K562 (cell line): ENCODE data around the gene CALCA. TPM values are rescaled to one million over a fixed set of nuclear protein-coding genes. Genes with fewer than 3 reads are reported as not detected.

ENCODE experiments used
- ATAC-seq: fragments of 200-7000 bp; cut with Tn5 transposase; 3 replicates; pipeline ENCODE4 v1.9.1; 2020; ENCODE audit warnings: moderate library complexity
- BruUV-seq: library from RNA; stranded (reverse); fragments of 400-500 nt; replicated peaks from 2 replicates; lab custom pipeline; 2021; lab: Mats Ljungman, UMichigan
- CTCF ChIA-PET: fragments of 300-600 bp; formaldehyde crosslinking; extraction: SDS; loops from one replicate; lab custom pipeline; 2021; ENCODE audit warnings: low intra/inter-chr PET ratio; lab: Yijun Ruan, JAX
- POLR2A ChIA-PET: fragments of 300-600, 350-650 bp; sonication (Branson Sonifier 250); formaldehyde crosslinking; extraction: SDS; loops from one replicate; lab custom pipeline; 2021; ENCODE audit warnings: antibody characterized with exemption, inconsistent platforms; lab: Yijun Ruan, JAX
- DNase-seq, 4 experiments: peaks; one replicate each; pipeline versions ENCODE4 v3.0.0 to v3.0.0-alpha.2; 2011 to 2018; ENCODE audit warnings: low spot score in 3 of 4, mixed read lengths in 3 of 4; ENCODE audit errors: extremely low read depth in 1 of 4
- FAIRE-seq: peaks from 2 replicates; lab custom pipeline; 2011; peaks lifted over from hg19 to GRCh38; lab: Jason Lieb, UNC
- H2AFZ ChIP-seq: 2 replicates; pipeline ENCODE4 v1.6.0; 2011; ENCODE audit warnings: low read depth, low read length, control low read depth, inconsistent platforms
- H3K27ac ChIP-seq: fragments of 200-600 bp; 3 replicates; pipeline ENCODE4 v1.8.0; 2011; ENCODE audit warnings: low read depth, mild to moderate bottlenecking, control low read depth, inconsistent platforms, low read length, moderate library complexity, mixed read lengths; ENCODE audit errors: extremely low read depth
- H3K27me3 ChIP-seq, 2 experiments: fragments of 300-600 bp in 1 of 2; 2 replicates in 1 of 2; 3 replicates in 1 of 2; pipeline versions ENCODE4 v1.6.0 to v1.8.0; 2011; ENCODE audit warnings: inconsistent platforms in 2 of 2, low read length in 2 of 2, mild to moderate bottlenecking in 1 of 2, mixed read lengths in 1 of 2, moderate library complexity in 1 of 2; ENCODE audit not compliant: control insufficient read depth in 2 of 2, insufficient read depth in 2 of 2
- H3K36me3 ChIP-seq: fragments of 300-600 bp; 3 replicates; pipeline ENCODE4 v1.8.0; 2011; ENCODE audit warnings: mild to moderate bottlenecking, low read length, inconsistent platforms; ENCODE audit not compliant: control insufficient read depth, insufficient read depth
- H3K4me1 ChIP-seq, 2 experiments: fragments of 200-600 bp in 1 of 2; replicated peaks in 1 of 2; 2 replicates in 1 of 2; 3 replicates in 1 of 2; pipeline versions ENCODE4 v1.5.1 to v1.8.0; 2011; ENCODE audit warnings: inconsistent platforms in 2 of 2, low read length in 2 of 2, mild to moderate bottlenecking in 1 of 2, mixed read lengths in 1 of 2, moderate library complexity in 1 of 2; ENCODE audit not compliant: control insufficient read depth in 2 of 2, insufficient read depth in 2 of 2
- H3K4me2 ChIP-seq: 2 replicates; pipeline ENCODE4 v1.6.1; 2011; ENCODE audit warnings: low read length, control low read depth, inconsistent platforms, mixed read lengths; ENCODE audit not compliant: insufficient read depth
- H3K4me3 ChIP-seq: fragments of 200-600 bp; sonication (generic), shearing (Covaris generic); 2 replicates; pipeline ENCODE4 v1.5.1; 2016; ENCODE audit warnings: control low read depth, inconsistent platforms
- H3K79me2 ChIP-seq: fragments of 200-600 bp; 3 replicates; pipeline ENCODE4 v1.8.0; 2011; ENCODE audit warnings: low read length, inconsistent platforms; ENCODE audit not compliant: control insufficient read depth, insufficient read depth
- H3K9ac ChIP-seq, 2 experiments: 2 replicates each; pipeline versions ENCODE4 v1.6.0 to v1.6.1; 2011; ENCODE audit warnings: low read depth in 2 of 2, low read length in 2 of 2, control low read depth in 1 of 2, inconsistent platforms in 1 of 2, mild to moderate bottlenecking in 1 of 2, mixed read lengths in 1 of 2; ENCODE audit not compliant: insufficient read depth in 1 of 2
- H3K9me1 ChIP-seq: one replicate; pipeline ENCODE4 v1.6.0; 2011; ENCODE audit warnings: inconsistent platforms, mild to moderate bottlenecking, low read length, moderate library complexity; ENCODE audit not compliant: control insufficient read depth, insufficient read depth
- H3K9me3 ChIP-seq: replicated peaks from 2 replicates; pipeline ENCODE4 v1.5.1; 2011; ENCODE audit warnings: low read depth, low read length, inconsistent platforms; ENCODE audit not compliant: control insufficient read depth, insufficient read depth
- H4K20me1 ChIP-seq: replicated peaks from 2 replicates; pipeline ENCODE4 v1.6.1; 2011; ENCODE audit warnings: low read length, inconsistent platforms, mixed read lengths; ENCODE audit not compliant: control insufficient read depth, insufficient read depth
- DACH1 ChIP-seq: fragments of 450-650 bp; IDR thresholded peaks from 2 replicates; pipeline ENCODE4 v1.6.1; 2018; ENCODE audit not compliant: partially characterized antibody
- HMG20A ChIP-seq: fragments of 450-650 bp; formaldehyde crosslinking; conservative IDR thresholded peaks from 2 replicates; pipeline ENCODE4 v1.4.0; 2020; ENCODE audit warnings: mild to moderate bottlenecking, mixed read lengths
- HNRNPLL ChIP-seq: fragments of 200-400 bp; formaldehyde crosslinking; IDR thresholded peaks from 2 replicates; pipeline ENCODE4 v1.6.1; 2017; ENCODE audit warnings: low read length, low read depth, mild to moderate bottlenecking; ENCODE audit not compliant: poor library complexity, severe bottlenecking
- PTBP1 ChIP-seq: fragments of 200-400 bp; formaldehyde crosslinking; IDR thresholded peaks from 2 replicates; pipeline ENCODE4 v1.6.1; 2017; ENCODE audit warnings: low read depth, low read length
- RAD21 ChIP-seq, 2 experiments: fragments of 250-450 bp in 1 of 2; fragments of 450-650 bp in 1 of 2; sonication (Bioruptor Pico) in 1 of 2; formaldehyde crosslinking in 1 of 2; IDR thresholded peaks in 1 of 2; conservative IDR thresholded peaks in 1 of 2; 2 replicates each; pipeline versions ENCODE4 v1.4.0 to v1.8.0; 2020 to 2022; ENCODE audit warnings: mild to moderate bottlenecking in 2 of 2, moderate library complexity in 1 of 2
- RBM34 ChIP-seq: fragments of 200-400 bp; formaldehyde crosslinking; IDR thresholded peaks from 2 replicates; pipeline ENCODE4 v1.6.1; 2018; ENCODE audit warnings: low read length, borderline replicate concordance; ENCODE audit not compliant: insufficient read depth
- SAFB2 ChIP-seq: fragments of 200-400 bp; formaldehyde crosslinking; IDR thresholded peaks from 2 replicates; pipeline ENCODE4 v1.6.1; 2018; ENCODE audit warnings: borderline replicate concordance, low read length, low read depth, moderate library complexity; ENCODE audit not compliant: severe bottlenecking
- WGBS: fragments of 100-300 bp; shearing (Covaris generic); methylation state at CpG from one replicate; pipeline ENCODE4 v1.1.6; 2016; ENCODE audit warnings: low coverage, mixed read lengths; ENCODE audit not compliant: insufficient coverage; ENCODE audit errors: missing lambda C conversion rate; 5-methylcytosine and 5-hydroxymethylcytosine counted together
- in situ Hi-C: fragments of 300-500 bp; cut with MboI; formaldehyde crosslinking; loops from 4 replicates; pipeline ENCODE4 v1.15.0; 2018; ENCODE audit warnings: inconsistent platforms, mixed read lengths
- intact Hi-C: fragments of 100-400 bp; cut with micrococcal nuclease; formaldehyde crosslinking; loops from 2 replicates; pipeline ENCODE4 v1.14.2; 2022
- polyA plus RNA-seq, 8 experiments: library from polyadenylated mRNA; depleted of rRNA in 4 of 8; stranded (reverse) in 5 of 8; unstranded in 3 of 8; fragments of >200 nt; fragmentation: Nextera tagmentation in 2 of 8; fragmentation: Illumina TruSeq in 1 of 8; extraction: Ambion mirVana in 2 of 8; extraction: Trizol in 1 of 8; gene quantifications; 2 replicates each; pipeline versions ENCODE4 v1.2.1 to v1.2.3, GENCODE V29; 2011 to 2014; ENCODE audit warnings: inconsistent platforms in 1 of 8, missing spikeins in 1 of 8
- total RNA-seq, 7 experiments: library from RNA; depleted of rRNA in 6 of 7; stranded (reverse); fragments of >200 nt in 6 of 7; fragmentation: Illumina TruSeq in 2 of 7; extraction: Trizol in 2 of 7; gene quantifications; 2 replicates each; pipeline versions ENCODE4 v1.2.1 to v1.2.3, GENCODE V29; 2011 to 2021; ENCODE audit warnings: low replicate concordance in 1 of 7
- TF ChIP-seq, protein P1 (sequence below), 2 experiments: fragments of 450-650 bp; formaldehyde crosslinking in 1 of 2; IDR thresholded peaks; 2 replicates each; pipeline versions ENCODE4 v1.4.0 to v1.6.1; 2014 to 2020; ENCODE audit warnings: mild to moderate bottlenecking in 2 of 2, borderline replicate concordance in 1 of 2, low read depth in 1 of 2
- TF ChIP-seq, protein P2 (sequence below), 3 experiments: IDR thresholded peaks in 2 of 3; conservative IDR thresholded peaks in 1 of 3; 2 replicates each; pipeline ENCODE4 v1.5.1; 2011 to 2012; ENCODE audit warnings: low read length in 3 of 3, mild to moderate bottlenecking in 3 of 3, control low read depth in 2 of 3, improper control_type of control experiment in 1 of 3, inconsistent platforms in 1 of 3, low read depth in 1 of 3, mixed read lengths in 1 of 3, moderate library complexity in 1 of 3; ENCODE audit not compliant: insufficient read depth in 2 of 3

CALCA gene
- total and polyA plus RNA-seq, 9 of the 15 experiments (the other 6 are each of a cell fraction or from before 2014, with no cell fraction given), result 0.07 TPM; not detected in 8

DNA sequence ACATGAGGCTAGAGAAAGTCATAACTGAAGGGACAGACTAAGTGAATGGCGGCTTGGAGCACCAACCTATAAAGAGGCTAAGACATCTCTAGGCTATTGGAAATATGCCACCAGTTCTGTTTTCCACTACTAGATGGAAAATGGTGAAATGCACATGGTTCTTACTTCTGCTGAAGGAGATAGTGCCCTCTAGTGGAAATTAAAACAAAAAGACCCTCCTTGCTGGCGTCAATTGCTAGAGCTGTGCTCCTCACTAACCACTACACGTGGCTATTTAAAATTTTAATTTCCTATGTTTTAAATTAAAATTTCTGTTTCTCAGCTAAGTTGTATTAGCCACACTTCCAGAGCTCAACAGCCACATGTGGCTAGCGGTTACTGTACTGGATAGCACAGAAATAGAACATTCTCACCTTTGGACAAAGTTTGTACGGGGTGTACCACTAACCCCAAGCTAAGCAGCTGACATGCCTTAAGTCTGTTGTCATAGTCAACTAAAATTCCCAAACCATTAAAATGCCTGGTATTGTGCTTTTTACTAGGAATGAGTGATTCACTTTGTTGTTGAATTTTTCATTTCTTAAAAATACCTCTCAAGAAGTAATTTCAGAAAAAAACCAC is 34.1 kb upstream of the CALCA start:
- H3K27me3 ChIP-seq, result no peaks in the 10 kb centered on the region
- ATAC-seq (peak; percentile 95), FAIRE-seq (peak; percentile 80), DNase-seq (peak; percentile 19 to 59 (median 29))
- intact Hi-C loops (loop anchor here (1.0 to 5.0 kb wide), 3 partner anchors 35 to 219 kb away; no protein-coding TSS in a partner anchor), in situ Hi-C loops (no loop called here)
- no TSS peak for BruUV-seq
- H3K79me2 ChIP-seq, result no peaks in the 10 kb centered on the region
- H3K4me2 ChIP-seq, result no peak overlapping the region
- no peak overlapping the region for H3K9ac ChIP-seq
- no peak overlapping the region for H3K27ac ChIP-seq
- no peaks in the 10 kb centered on the region for H3K36me3 ChIP-seq
- H3K9me1 ChIP-seq, result no peaks in the 10 kb centered on the region
- no peaks in the 10 kb centered on the region for H3K9me3 ChIP-seq
- ChIA-PET CTCF (interaction anchor here (0.7 kb wide), 1 partner anchor 96 kb away, joined by 5 read pairs; no protein-coding TSS in a partner anchor), POLR2A (interaction anchor here (0.7 kb wide), 1 partner anchor 24 kb away, joined by 3 read pairs; no protein-coding TSS in a partner anchor)
- no peaks in the 10 kb centered on the region for H3K4me1 ChIP-seq
- no peaks in the 10 kb centered on the region for H4K20me1 ChIP-seq
- WGBS, result 9% methylated on average over 5 of the region's 5 CpGs
- H2AFZ ChIP-seq, result peak overlapping the region; percentile 51; the same call in 1 of the 2 replicates
- no peak overlapping the region for H3K4me3 ChIP-seq
- no peak for TF ChIP-seq PTBP1
- TF ChIP-seq, protein P1, sequence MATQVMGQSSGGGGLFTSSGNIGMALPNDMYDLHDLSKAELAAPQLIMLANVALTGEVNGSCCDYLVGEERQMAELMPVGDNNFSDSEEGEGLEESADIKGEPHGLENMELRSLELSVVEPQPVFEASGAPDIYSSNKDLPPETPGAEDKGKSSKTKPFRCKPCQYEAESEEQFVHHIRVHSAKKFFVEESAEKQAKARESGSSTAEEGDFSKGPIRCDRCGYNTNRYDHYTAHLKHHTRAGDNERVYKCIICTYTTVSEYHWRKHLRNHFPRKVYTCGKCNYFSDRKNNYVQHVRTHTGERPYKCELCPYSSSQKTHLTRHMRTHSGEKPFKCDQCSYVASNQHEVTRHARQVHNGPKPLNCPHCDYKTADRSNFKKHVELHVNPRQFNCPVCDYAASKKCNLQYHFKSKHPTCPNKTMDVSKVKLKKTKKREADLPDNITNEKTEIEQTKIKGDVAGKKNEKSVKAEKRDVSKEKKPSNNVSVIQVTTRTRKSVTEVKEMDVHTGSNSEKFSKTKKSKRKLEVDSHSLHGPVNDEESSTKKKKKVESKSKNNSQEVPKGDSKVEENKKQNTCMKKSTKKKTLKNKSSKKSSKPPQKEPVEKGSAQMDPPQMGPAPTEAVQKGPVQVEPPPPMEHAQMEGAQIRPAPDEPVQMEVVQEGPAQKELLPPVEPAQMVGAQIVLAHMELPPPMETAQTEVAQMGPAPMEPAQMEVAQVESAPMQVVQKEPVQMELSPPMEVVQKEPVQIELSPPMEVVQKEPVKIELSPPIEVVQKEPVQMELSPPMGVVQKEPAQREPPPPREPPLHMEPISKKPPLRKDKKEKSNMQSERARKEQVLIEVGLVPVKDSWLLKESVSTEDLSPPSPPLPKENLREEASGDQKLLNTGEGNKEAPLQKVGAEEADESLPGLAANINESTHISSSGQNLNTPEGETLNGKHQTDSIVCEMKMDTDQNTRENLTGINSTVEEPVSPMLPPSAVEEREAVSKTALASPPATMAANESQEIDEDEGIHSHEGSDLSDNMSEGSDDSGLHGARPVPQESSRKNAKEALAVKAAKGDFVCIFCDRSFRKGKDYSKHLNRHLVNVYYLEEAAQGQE (IDR thresholded peaks at IDR 0.05; ENCODE audit: borderline replicate concordance), result peak; percentile 48; the same call in 1 of the 2 replicates
- TF ChIP-seq, protein P1 (CRISPR knock-in tag; IDR thresholded peaks at IDR 0.05; ENCODE audit: low read depth), result no peak
- TF ChIP-seq HNRNPLL, result no peak
- TF ChIP-seq DACH1, result no peak
- TF ChIP-seq, protein P2, sequence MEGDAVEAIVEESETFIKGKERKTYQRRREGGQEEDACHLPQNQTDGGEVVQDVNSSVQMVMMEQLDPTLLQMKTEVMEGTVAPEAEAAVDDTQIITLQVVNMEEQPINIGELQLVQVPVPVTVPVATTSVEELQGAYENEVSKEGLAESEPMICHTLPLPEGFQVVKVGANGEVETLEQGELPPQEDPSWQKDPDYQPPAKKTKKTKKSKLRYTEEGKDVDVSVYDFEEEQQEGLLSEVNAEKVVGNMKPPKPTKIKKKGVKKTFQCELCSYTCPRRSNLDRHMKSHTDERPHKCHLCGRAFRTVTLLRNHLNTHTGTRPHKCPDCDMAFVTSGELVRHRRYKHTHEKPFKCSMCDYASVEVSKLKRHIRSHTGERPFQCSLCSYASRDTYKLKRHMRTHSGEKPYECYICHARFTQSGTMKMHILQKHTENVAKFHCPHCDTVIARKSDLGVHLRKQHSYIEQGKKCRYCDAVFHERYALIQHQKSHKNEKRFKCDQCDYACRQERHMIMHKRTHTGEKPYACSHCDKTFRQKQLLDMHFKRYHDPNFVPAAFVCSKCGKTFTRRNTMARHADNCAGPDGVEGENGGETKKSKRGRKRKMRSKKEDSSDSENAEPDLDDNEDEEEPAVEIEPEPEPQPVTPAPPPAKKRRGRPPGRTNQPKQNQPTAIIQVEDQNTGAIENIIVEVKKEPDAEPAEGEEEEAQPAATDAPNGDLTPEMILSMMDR (IDR thresholded peaks at IDR 0.05 in 2 of 3, conservative IDR thresholded peaks at IDR 0.05 in 1 of 3; ENCODE audit: insufficient read depth in 2 of 3, low read depth in 1 of 3, low read length in 3 of 3), result peak; percentile 62 to 77 (median 66)
- TF ChIP-seq RAD21 (CRISPR knock-in tag; conservative IDR thresholded peaks at IDR 0.05 in 1 of 2, IDR thresholded peaks at IDR 0.05 in 1 of 2), result peak; percentile 33 to 76; a peak in 3 of 4 replicates
- no peak for TF ChIP-seq RBM34
- TF ChIP-seq SAFB2, result no peak
- no peak for TF ChIP-seq HMG20A (CRISPR knock-in tag)
